K562 (cell line): ENCODE data around the gene CNPY3. TPM values are rescaled to one million over a fixed set of nuclear protein-coding genes. Genes with fewer than 3 reads are reported as not detected.

Experiments
- BRD4 ChIP-seq: fragments of 200-600 bp; sonication (generic); IDR thresholded peaks from 2 replicates; pipeline ENCODE4 v1.6.1; 2017; ENCODE audit warnings: inconsistent platforms
- ELF2 ChIP-seq: fragments of 250-450 bp; sonication (Bioruptor Pico); IDR thresholded peaks from 2 replicates; pipeline ENCODE4 v1.5.0; 2021; ENCODE audit warnings: mild to moderate bottlenecking
- GABPB1 ChIP-seq: sonication (generic); formaldehyde crosslinking; IDR thresholded peaks from 2 replicates; pipeline ENCODE4 v1.8.0; 2022; ENCODE audit warnings: mild to moderate bottlenecking, missing genetic modification reagents
- GATA2 ChIP-seq: sonication (generic); formaldehyde crosslinking; IDR thresholded peaks from 2 replicates; pipeline ENCODE4 v1.4.0; 2020; ENCODE audit warnings: mild to moderate bottlenecking, missing genetic modification reagents
- HCFC1 ChIP-seq: IDR thresholded peaks from 2 replicates; pipeline ENCODE4 v1.6.1; 2012; ENCODE audit warnings: low read depth, low read length, improper control_type of control experiment
- HDAC8 ChIP-seq: fragments of 450-650 bp; IDR thresholded peaks from 2 replicates; pipeline ENCODE4 v1.6.1; 2016; ENCODE audit warnings: mild to moderate bottlenecking, missing genetic modification characterization, moderate library complexity, missing compliant biosample characterization
- HEY1 ChIP-seq: fragments of 250-450 bp; sonication (Bioruptor Pico); IDR thresholded peaks from 2 replicates; pipeline ENCODE4 v1.5.0; 2020; ENCODE audit warnings: mild to moderate bottlenecking, moderate library complexity, borderline replicate concordance
- HMG20B ChIP-seq: fragments of 250-450 bp; sonication (Bioruptor Pico); IDR thresholded peaks from 2 replicates; pipeline ENCODE4 v1.5.0; 2021; ENCODE audit warnings: mild to moderate bottlenecking
- HNRNPK ChIP-seq: fragments of 200-400 bp; formaldehyde crosslinking; IDR thresholded peaks from one replicate; pipeline ENCODE4 v1.6.1; 2018; ENCODE audit warnings: mild to moderate bottlenecking, low read depth, low read length; ENCODE audit not compliant: poor library complexity, severe bottlenecking
- KAT8 ChIP-seq: fragments of 450-650 bp; IDR thresholded peaks from 2 replicates; pipeline ENCODE4 v1.6.1; 2016; ENCODE audit warnings: low read depth, mild to moderate bottlenecking
- KDM4B ChIP-seq, 2 experiments: fragments of 450-650 bp in 1 of 2; sonication (generic) in 1 of 2; IDR thresholded peaks; 2 replicates each; pipeline ENCODE4 v1.6.1; 2016 to 2017; ENCODE audit warnings: borderline replicate concordance in 2 of 2, antibody characterized with exemption in 1 of 2, low read depth in 1 of 2, mild to moderate bottlenecking in 1 of 2
- NFE2 ChIP-seq: IDR thresholded peaks from 2 replicates; pipeline ENCODE4 v1.6.1; 2014; ENCODE audit warnings: antibody characterized with exemption, low read depth
- RBM22 ChIP-seq: fragments of 200-400 bp; formaldehyde crosslinking; IDR thresholded peaks from 2 replicates; pipeline ENCODE4 v1.6.1; 2018; ENCODE audit warnings: low read length, low read depth; ENCODE audit not compliant: poor library complexity, severe bottlenecking
- RFX1 ChIP-seq: fragments of 450-650 bp; IDR thresholded peaks from 2 replicates; pipeline ENCODE4 v1.6.1; 2016; ENCODE audit warnings: mild to moderate bottlenecking, moderate library complexity
- SOX6 ChIP-seq: fragments of 450-650 bp; IDR thresholded peaks from 2 replicates; pipeline ENCODE4 v1.6.1; 2014; ENCODE audit warnings: mild to moderate bottlenecking
- ZFX ChIP-seq: sonication (generic); formaldehyde crosslinking; IDR thresholded peaks from 2 replicates; pipeline ENCODE4 v1.8.0; 2022; ENCODE audit warnings: mild to moderate bottlenecking, missing genetic modification reagents, moderate library complexity
- ZNF347 ChIP-seq: fragments of 450-650 bp; formaldehyde crosslinking; IDR thresholded peaks from 2 replicates; pipeline ENCODE4 v1.4.0; 2020; ENCODE audit warnings: low read depth, mild to moderate bottlenecking, moderate library complexity
- ZNF586 ChIP-seq: fragments of 450-650 bp; formaldehyde crosslinking; conservative IDR thresholded peaks from 2 replicates; pipeline ENCODE4 v1.4.0; 2020; ENCODE audit warnings: mild to moderate bottlenecking, moderate library complexity
- ZZZ3 ChIP-seq: fragments of 450-650 bp; IDR thresholded peaks from 2 replicates; pipeline ENCODE4 v1.6.1; 2016; ENCODE audit warnings: antibody characterized with exemption, mild to moderate bottlenecking, moderate library complexity
- polyA plus RNA-seq, 8 experiments: library from polyadenylated mRNA; depleted of rRNA in 4 of 8; stranded (reverse) in 5 of 8; unstranded in 3 of 8; fragments of >200 nt; fragmentation: Nextera tagmentation in 2 of 8; fragmentation: Illumina TruSeq in 1 of 8; extraction: Ambion mirVana in 2 of 8; extraction: Trizol in 1 of 8; gene quantifications; 2 replicates each; pipeline versions ENCODE4 v1.2.1 to v1.2.3, GENCODE V29; 2011 to 2014; ENCODE audit warnings: inconsistent platforms in 1 of 8, missing spikeins in 1 of 8
- total RNA-seq, 7 experiments: library from RNA; depleted of rRNA in 6 of 7; stranded (reverse); fragments of >200 nt in 6 of 7; fragmentation: Illumina TruSeq in 2 of 7; extraction: Trizol in 2 of 7; gene quantifications; 2 replicates each; pipeline versions ENCODE4 v1.2.1 to v1.2.3, GENCODE V29; 2011 to 2021; ENCODE audit warnings: low replicate concordance in 1 of 7
- TF ChIP-seq, protein P1 (sequence below): fragments of 250-450 bp; sonication (Bioruptor Pico); IDR thresholded peaks from 2 replicates; pipeline ENCODE4 v1.4.0; 2020; ENCODE audit warnings: borderline replicate concordance
- TF ChIP-seq, protein P2 (sequence below): fragments of 250-450 bp; sonication (Bioruptor Pico); IDR thresholded peaks from 2 replicates; pipeline ENCODE4 v1.5.0; 2021
- TF ChIP-seq, protein P3 (sequence below), 2 experiments: fragments of 200-800 bp in 1 of 2; sonication (Bioruptor generic) in 1 of 2; sonication (generic) in 1 of 2; formaldehyde crosslinking in 1 of 2; IDR thresholded peaks in 1 of 2; conservative IDR thresholded peaks in 1 of 2; 2 replicates each; pipeline versions ENCODE4 v1.5.0 to v1.6.1; 2016 to 2020; ENCODE audit warnings: missing compliant biosample characterization in 1 of 2, missing genetic modification characterization in 1 of 2, missing genetic modification reagents in 1 of 2

Gene CNPY3
- total and polyA plus RNA-seq, 9 of the 15 experiments (the other 6 are each of a cell fraction or from before 2014, with no cell fraction given) = 2.4 to 37.4 (median 21.2) TPM

DNA sequence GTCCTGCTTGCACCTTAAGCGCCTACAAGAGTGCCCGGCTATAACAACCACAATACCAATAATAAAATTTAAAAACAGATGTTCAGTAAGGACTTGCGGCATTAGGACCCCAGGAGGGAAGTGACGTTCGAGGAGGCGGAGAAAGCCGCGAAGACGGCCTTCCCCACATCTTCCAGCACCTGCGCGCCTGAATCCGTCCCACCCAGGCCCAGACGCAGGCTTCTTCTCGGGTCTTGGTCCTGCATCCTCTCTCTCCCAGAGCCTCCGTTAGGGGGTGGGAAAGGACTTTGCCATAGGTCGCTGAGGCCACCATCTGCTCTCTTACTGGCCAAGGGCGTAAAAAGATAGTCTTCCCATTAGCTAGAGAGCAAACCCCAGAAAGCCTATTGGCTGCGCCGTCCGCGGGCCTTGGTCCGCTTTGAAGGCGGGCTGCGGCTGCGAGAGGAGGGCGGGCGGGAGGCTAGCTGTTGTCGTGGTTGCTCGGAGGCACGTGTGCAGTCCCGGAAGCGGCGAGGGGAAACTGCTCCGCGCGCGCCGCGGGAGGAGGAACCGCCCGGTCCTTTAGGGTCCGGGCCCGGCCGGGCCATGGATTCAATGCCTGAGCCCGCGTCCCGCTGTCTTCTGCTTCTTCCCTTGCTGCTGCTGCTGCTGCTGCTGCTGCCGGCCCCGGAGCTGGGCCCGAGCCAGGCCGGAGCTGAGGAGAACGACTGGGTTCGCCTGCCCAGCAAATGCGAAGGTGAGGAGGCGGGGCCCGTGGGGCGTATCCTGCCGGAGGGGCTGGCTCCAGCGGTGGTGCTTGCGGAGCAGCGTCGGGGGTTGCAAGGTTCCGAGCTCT is at the start of gene CNPY3 (continued):
- TF ChIP-seq, protein P1, sequence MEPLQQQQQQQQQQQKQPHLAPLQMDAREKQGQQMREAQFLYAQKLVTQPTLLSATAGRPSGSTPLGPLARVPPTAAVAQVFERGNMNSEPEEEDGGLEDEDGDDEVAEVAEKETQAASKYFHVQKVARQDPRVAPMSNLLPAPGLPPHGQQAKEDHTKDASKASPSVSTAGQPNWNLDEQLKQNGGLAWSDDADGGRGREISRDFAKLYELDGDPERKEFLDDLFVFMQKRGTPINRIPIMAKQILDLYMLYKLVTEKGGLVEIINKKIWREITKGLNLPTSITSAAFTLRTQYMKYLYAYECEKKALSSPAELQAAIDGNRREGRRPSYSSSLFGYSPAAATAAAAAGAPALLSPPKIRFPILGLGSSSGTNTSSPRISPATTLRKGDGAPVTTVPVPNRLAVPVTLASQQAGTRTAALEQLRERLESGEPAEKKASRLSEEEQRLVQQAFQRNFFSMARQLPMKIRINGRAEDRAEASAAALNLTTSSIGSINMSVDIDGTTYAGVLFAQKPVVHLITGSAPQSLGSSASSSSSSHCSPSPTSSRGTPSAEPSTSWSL = peak; percentile 87
- no peak for TF ChIP-seq HMG20B (CRISPR knock-in tag)
- TF ChIP-seq RFX1 = peak; percentile 74
- TF ChIP-seq GABPB1 (CRISPR knock-in tag) = peak; percentile 97
- TF ChIP-seq SOX6 = peak; percentile 69
- TF ChIP-seq KDM4B (IDR thresholded peaks at IDR 0.05; ENCODE audit: borderline replicate concordance in 2 of 2, low read depth in 1 of 2) = no peak; a peak in 1 of 4 replicates
- peak; percentile 58 for TF ChIP-seq RBM22
- TF ChIP-seq HDAC8 (tag) = 0 out of 2 replicates have a peak, but pooled peaks have one; percentile 30
- TF ChIP-seq HCFC1 = peak; percentile 57
- TF ChIP-seq BRD4 = peak; percentile 45; the same call in 1 of the 2 replicates
- TF ChIP-seq ELF2 = peak; percentile 97
- no peak for TF ChIP-seq ZNF347 (CRISPR knock-in tag)
- no peak for TF ChIP-seq KAT8
- peak; percentile 93 for TF ChIP-seq ZFX (CRISPR knock-in tag)
- TF ChIP-seq, protein P2, sequence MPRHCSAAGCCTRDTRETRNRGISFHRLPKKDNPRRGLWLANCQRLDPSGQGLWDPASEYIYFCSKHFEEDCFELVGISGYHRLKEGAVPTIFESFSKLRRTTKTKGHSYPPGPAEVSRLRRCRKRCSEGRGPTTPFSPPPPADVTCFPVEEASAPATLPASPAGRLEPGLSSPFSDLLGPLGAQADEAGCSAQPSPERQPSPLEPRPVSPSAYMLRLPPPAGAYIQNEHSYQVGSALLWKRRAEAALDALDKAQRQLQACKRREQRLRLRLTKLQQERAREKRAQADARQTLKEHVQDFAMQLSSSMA (CRISPR knock-in tag) = no peak
- TF ChIP-seq, protein P3, sequence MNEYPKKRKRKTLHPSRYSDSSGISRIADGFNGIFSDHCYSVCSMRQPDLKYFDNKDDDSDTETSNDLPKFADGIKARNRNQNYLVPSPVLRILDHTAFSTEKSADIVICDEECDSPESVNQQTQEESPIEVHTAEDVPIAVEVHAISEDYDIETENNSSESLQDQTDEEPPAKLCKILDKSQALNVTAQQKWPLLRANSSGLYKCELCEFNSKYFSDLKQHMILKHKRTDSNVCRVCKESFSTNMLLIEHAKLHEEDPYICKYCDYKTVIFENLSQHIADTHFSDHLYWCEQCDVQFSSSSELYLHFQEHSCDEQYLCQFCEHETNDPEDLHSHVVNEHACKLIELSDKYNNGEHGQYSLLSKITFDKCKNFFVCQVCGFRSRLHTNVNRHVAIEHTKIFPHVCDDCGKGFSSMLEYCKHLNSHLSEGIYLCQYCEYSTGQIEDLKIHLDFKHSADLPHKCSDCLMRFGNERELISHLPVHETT (CRISPR knock-in tag; conservative IDR thresholded peaks at IDR 0.05 in 1 of 2, IDR thresholded peaks at IDR 0.05 in 1 of 2) = peak in 1 of 2 experiments; percentile 88; a peak in 2 of 4 replicates
- 0 out of 2 replicates have a peak, but pooled peaks have one; percentile 29 for TF ChIP-seq ZZZ3
- TF ChIP-seq HNRNPK = no peak
- TF ChIP-seq HEY1 = no peak
- no peak for TF ChIP-seq GATA2
- TF ChIP-seq NFE2 = 0 out of 2 replicates have a peak, but pooled peaks have one; percentile 1
- TF ChIP-seq ZNF586 = no peak
